Measurements from ENCODE around the gene FAM180A.

DNA sequence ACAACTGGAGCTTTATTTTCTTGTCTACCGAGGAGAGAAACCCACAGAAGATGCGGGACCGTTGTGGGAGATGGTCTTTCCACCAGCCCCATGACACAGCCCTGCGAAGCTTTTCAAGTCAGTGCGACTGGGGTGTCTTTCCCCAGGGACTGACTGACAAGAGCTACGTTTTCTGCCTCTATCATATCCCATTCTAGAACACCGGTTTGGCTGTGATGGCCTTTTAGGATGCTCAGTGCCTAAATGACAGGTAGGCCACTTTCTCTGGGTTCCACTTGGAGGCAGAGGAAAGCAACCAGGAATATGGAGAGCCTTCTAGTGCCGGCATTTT is 37.5 kb downstream of the FAM180A start:
- TF ChIP-seq, protein P1, sequence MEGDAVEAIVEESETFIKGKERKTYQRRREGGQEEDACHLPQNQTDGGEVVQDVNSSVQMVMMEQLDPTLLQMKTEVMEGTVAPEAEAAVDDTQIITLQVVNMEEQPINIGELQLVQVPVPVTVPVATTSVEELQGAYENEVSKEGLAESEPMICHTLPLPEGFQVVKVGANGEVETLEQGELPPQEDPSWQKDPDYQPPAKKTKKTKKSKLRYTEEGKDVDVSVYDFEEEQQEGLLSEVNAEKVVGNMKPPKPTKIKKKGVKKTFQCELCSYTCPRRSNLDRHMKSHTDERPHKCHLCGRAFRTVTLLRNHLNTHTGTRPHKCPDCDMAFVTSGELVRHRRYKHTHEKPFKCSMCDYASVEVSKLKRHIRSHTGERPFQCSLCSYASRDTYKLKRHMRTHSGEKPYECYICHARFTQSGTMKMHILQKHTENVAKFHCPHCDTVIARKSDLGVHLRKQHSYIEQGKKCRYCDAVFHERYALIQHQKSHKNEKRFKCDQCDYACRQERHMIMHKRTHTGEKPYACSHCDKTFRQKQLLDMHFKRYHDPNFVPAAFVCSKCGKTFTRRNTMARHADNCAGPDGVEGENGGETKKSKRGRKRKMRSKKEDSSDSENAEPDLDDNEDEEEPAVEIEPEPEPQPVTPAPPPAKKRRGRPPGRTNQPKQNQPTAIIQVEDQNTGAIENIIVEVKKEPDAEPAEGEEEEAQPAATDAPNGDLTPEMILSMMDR (IDR thresholded peaks at IDR 0.05): peak in 1 of 3 experiments; percentile 6
- TF ChIP-seq POLR2A (IDR thresholded peaks at IDR 0.05): no peak

All from testis (tissue), 2 donors.